Mesenchymal stem cell (in vitro differentiated cells and primary cell): ENCODE results near the gene AKAP7.

Experiments
- DNase-seq: peaks from one replicate; pipeline ENCODE4 v3.0.0-alpha.2; 2013
- H2AFZ ChIP-seq: one replicate; pipeline ENCODE4 v1.6.1; 2013; ENCODE audit warnings: low read depth, mild to moderate bottlenecking, control low read depth, inconsistent platforms, low read length, moderate library complexity
- H2AK5ac ChIP-seq: 2 replicates; pipeline ENCODE4 v1.6.1; 2013; ENCODE audit warnings: low read length, moderate library complexity, mild to moderate bottlenecking, inconsistent platforms; ENCODE audit not compliant: severe bottlenecking
- H2BK120ac ChIP-seq: one replicate; pipeline ENCODE4 v1.6.1; 2013; ENCODE audit warnings: low read depth, mild to moderate bottlenecking, inconsistent platforms, low read length, moderate library complexity
- H2BK12ac ChIP-seq, 2 experiments: one replicate each; pipeline ENCODE4 v1.6.1; 2013; ENCODE audit warnings: inconsistent platforms in 2 of 2, low read length in 2 of 2, mild to moderate bottlenecking in 2 of 2, moderate library complexity in 2 of 2, control low read depth in 1 of 2
- H2BK15ac ChIP-seq: one replicate; pipeline ENCODE4 v1.6.1; 2013; ENCODE audit warnings: mild to moderate bottlenecking, low read depth, inconsistent platforms; ENCODE audit not compliant: poor library complexity, severe bottlenecking
- H2BK5ac ChIP-seq: 2 replicates; pipeline ENCODE4 v1.6.1; 2013; ENCODE audit warnings: low read depth, mild to moderate bottlenecking, low read length, control low read depth, inconsistent platforms; ENCODE audit not compliant: poor library complexity, severe bottlenecking
- H3K14ac ChIP-seq, 2 experiments: one replicate each; pipeline ENCODE4 v1.6.1; 2013; ENCODE audit warnings: inconsistent platforms in 2 of 2, low read length in 2 of 2, control low read depth in 1 of 2, mild to moderate bottlenecking in 1 of 2, moderate library complexity in 1 of 2
- H3K18ac ChIP-seq, 2 experiments: one replicate each; pipeline ENCODE4 v1.6.1; 2013; ENCODE audit warnings: inconsistent platforms in 2 of 2, low read length in 2 of 2, control low read depth in 1 of 2, low read depth in 1 of 2, mild to moderate bottlenecking in 1 of 2
- H3K23ac ChIP-seq, 2 experiments: one replicate each; pipeline ENCODE4 v1.6.1; 2013; ENCODE audit warnings: inconsistent platforms in 2 of 2, low read length in 2 of 2, mild to moderate bottlenecking in 2 of 2, moderate library complexity in 2 of 2, control low read depth in 1 of 2
- H3K27ac ChIP-seq: 2 replicates; pipeline ENCODE4 v1.5.1; 2013; ENCODE audit warnings: mild to moderate bottlenecking, moderate library complexity, low read length, control low read depth, inconsistent platforms; ENCODE audit not compliant: poor library complexity, severe bottlenecking
- H3K27me3 ChIP-seq, 2 experiments: 2 replicates each; pipeline versions ENCODE4 v1.6.1 to v1.7.0; 2013; ENCODE audit warnings: low read length in 2 of 2, mild to moderate bottlenecking in 2 of 2, moderate library complexity in 2 of 2, control low read depth in 1 of 2, inconsistent platforms in 1 of 2; ENCODE audit not compliant: control insufficient read depth in 1 of 2, insufficient read depth in 1 of 2
- H3K36me3 ChIP-seq, 2 experiments: 2 replicates each; pipeline versions ENCODE4 v1.6.1 to v1.7.0; 2013; ENCODE audit warnings: low read length in 2 of 2, control low read depth in 1 of 2, inconsistent platforms in 1 of 2, low read depth in 1 of 2, mild to moderate bottlenecking in 1 of 2; ENCODE audit not compliant: insufficient read depth in 2 of 2, control insufficient read depth in 1 of 2
- H3K4ac ChIP-seq, 2 experiments: one replicate each; pipeline ENCODE4 v1.6.1; 2013; ENCODE audit warnings: inconsistent platforms in 2 of 2, low read length in 2 of 2, mild to moderate bottlenecking in 2 of 2, moderate library complexity in 2 of 2, control low read depth in 1 of 2, low read depth in 1 of 2
- H3K4me1 ChIP-seq: 2 replicates; pipeline ENCODE4 v1.6.1; 2013; ENCODE audit warnings: low read depth, low read length, control low read depth; ENCODE audit not compliant: control insufficient read depth, insufficient read depth
- H3K4me2 ChIP-seq: 2 replicates; pipeline ENCODE4 v1.6.1; 2013; ENCODE audit warnings: low read length, mild to moderate bottlenecking, inconsistent platforms; ENCODE audit not compliant: poor library complexity, severe bottlenecking
- H3K4me3 ChIP-seq, 2 experiments: 2 replicates each; pipeline versions ENCODE4 v1.5.1 to v1.7.0; 2013; ENCODE audit warnings: low read length in 2 of 2, mild to moderate bottlenecking in 2 of 2, control low read depth in 1 of 2, low read depth in 1 of 2; ENCODE audit not compliant: insufficient read depth in 1 of 2
- H3K79me1 ChIP-seq: replicated peaks from 2 replicates; pipeline ENCODE4 v1.6.1; 2013; ENCODE audit warnings: mild to moderate bottlenecking, control low read depth, low read length, inconsistent platforms; ENCODE audit not compliant: poor library complexity, severe bottlenecking
- H3K9ac ChIP-seq: 2 replicates; pipeline ENCODE4 v1.7.0; 2013; ENCODE audit warnings: mild to moderate bottlenecking, low read length, moderate library complexity
- H3K9me3 ChIP-seq: 2 replicates; pipeline ENCODE4 v1.7.0; 2013; ENCODE audit warnings: mild to moderate bottlenecking, low read length; ENCODE audit not compliant: control insufficient read depth
- H4K8ac ChIP-seq: one replicate; pipeline ENCODE4 v1.6.1; 2013; ENCODE audit warnings: inconsistent platforms, mild to moderate bottlenecking, low read length, moderate library complexity
- H4K91ac ChIP-seq: one replicate; pipeline ENCODE4 v1.6.1; 2013; ENCODE audit warnings: mild to moderate bottlenecking, low read length, inconsistent platforms
- WGBS: methylation state at CpG from one replicate; pipeline ENCODE4 v1.1.7; 2013; ENCODE audit warnings: mixed read lengths; 5-methylcytosine and 5-hydroxymethylcytosine counted together

The AKAP7 gene

GRCh38 chr6:131183427-131184095 is 48.3 kb downstream of the AKAP7 start:
- H4K91ac ChIP-seq = peak overlapping the region; percentile 11
- no peaks in the 10 kb centered on the region for H3K9me3 ChIP-seq
- H3K4ac ChIP-seq = no peak overlapping the region
- no peak overlapping the region for H3K27ac ChIP-seq
- no peak overlapping the region for H2BK15ac ChIP-seq
- no peak overlapping the region for H3K23ac ChIP-seq
- peaks cover 3% of the 10 kb centered on the region for H3K4me1 ChIP-seq
- H3K18ac ChIP-seq = peak overlapping the region in 1 of 2 experiments; percentile 27
- no peak overlapping the region for H2AK5ac ChIP-seq
- no peak for DNase-seq
- H2AFZ ChIP-seq = no peak overlapping the region
- H4K8ac ChIP-seq = no peak overlapping the region
- no peaks in the 10 kb centered on the region for H3K79me1 ChIP-seq
- no peak overlapping the region for H2BK5ac ChIP-seq
- no peak overlapping the region for H3K4me3 ChIP-seq
- H3K27me3 ChIP-seq = no peaks in the 10 kb centered on the region
- 94% methylated on average over 5 of the region's 5 CpGs for WGBS
- H3K4me2 ChIP-seq = no peak overlapping the region
- H2BK120ac ChIP-seq = no peak overlapping the region
- no peak overlapping the region for H3K9ac ChIP-seq
- peaks cover 4 to 7% of the 10 kb centered on the region in 2 experiments for H3K36me3 ChIP-seq
- H3K14ac ChIP-seq = no peak overlapping the region
- H2BK12ac ChIP-seq = no peak overlapping the region

- Histone ChIP-seq H3K4me3 (no peak overlapping the region), H2BK12ac (no peak overlapping the region), H3K14ac (no peak overlapping the region), H3K4ac (no peak overlapping the region), H3K23ac (no peak overlapping the region), H3K36me3 (peaks cover 0 to 5% of the 10 kb centered on the region in 2 experiments), H2AK5ac (no peak overlapping the region), H3K9me3 (peaks cover 20% of the 10 kb centered on the region), H3K9ac (no peak overlapping the region), H3K79me1 (no peaks in the 10 kb centered on the region), H3K4me2 (no peak overlapping the region), H2AFZ (no peak overlapping the region), H4K91ac (no peak overlapping the region), H4K8ac (no peak overlapping the region), H2BK120ac (no peak overlapping the region), H3K18ac (no peak overlapping the region), H2BK5ac (no peak overlapping the region), H3K27ac (no peak overlapping the region), H2BK15ac (no peak overlapping the region), H3K27me3 (no peaks in the 10 kb centered on the region), H3K4me1 (no peaks in the 10 kb centered on the region)
- DNase-seq = no peak
- WGBS = 87% methylated on average over 3 of the region's 3 CpGs
Measured at GRCh38 chr6:131191590-131191989, 56.3 kb downstream of the AKAP7 start.

DNA sequence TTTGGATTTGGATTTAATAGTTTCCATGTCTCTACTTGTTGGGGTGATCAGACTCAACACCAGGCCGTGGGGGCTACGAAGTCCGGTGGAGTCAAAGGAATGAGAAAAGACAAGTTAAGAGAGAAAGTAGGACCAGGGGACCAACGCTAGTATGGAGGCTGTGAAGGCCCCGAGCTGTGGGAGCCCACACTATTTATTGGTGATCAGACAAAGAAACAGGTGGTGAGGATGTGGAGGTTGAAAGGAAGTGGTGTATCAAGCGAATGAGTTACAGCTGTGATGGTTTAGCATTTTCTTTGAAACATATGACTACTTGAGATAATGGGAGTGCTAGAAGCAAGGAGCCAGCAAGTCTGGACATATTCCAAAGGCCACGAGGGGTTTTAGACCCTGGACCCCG is 62.4 kb downstream of the AKAP7 start:
- no peak overlapping the region for H4K91ac ChIP-seq
- no peaks in the 10 kb centered on the region for H3K4me1 ChIP-seq
- no peak overlapping the region for H3K27ac ChIP-seq
- no peak overlapping the region for H3K9ac ChIP-seq
- H2BK120ac ChIP-seq = no peak overlapping the region
- H3K14ac ChIP-seq = no peak overlapping the region
- no peak overlapping the region for H2AK5ac ChIP-seq
- DNase-seq = no peak
- H3K9me3 ChIP-seq = peaks cover 12% of the 10 kb centered on the region
- H3K79me1 ChIP-seq = no peaks in the 10 kb centered on the region
- H3K4me2 ChIP-seq = no peak overlapping the region
- H3K18ac ChIP-seq = no peak overlapping the region
- no peak overlapping the region for H3K4ac ChIP-seq
- H3K27me3 ChIP-seq = no peaks in the 10 kb centered on the region
- no peak overlapping the region for H3K23ac ChIP-seq
- WGBS = 91% methylated on average over 8 of the region's 8 CpGs
- no peak overlapping the region for H2BK5ac ChIP-seq
- no peak overlapping the region for H2BK15ac ChIP-seq
- no peak overlapping the region for H4K8ac ChIP-seq
- H3K36me3 ChIP-seq = peaks cover 0 to 4% of the 10 kb centered on the region in 2 experiments
- no peak overlapping the region for H2BK12ac ChIP-seq
- no peak overlapping the region for H3K4me3 ChIP-seq
- no peak overlapping the region for H2AFZ ChIP-seq

GRCh38 chr6:131199568-131200272 is 64.5 kb downstream of the AKAP7 start:
- H3K79me1 ChIP-seq = peaks cover 2% of the 10 kb centered on the region
- H3K4ac ChIP-seq = no peak overlapping the region
- no peak overlapping the region for H2BK120ac ChIP-seq
- H3K4me2 ChIP-seq = no peak overlapping the region
- H3K18ac ChIP-seq = no peak overlapping the region
- WGBS = 74% methylated on average over 10 of the region's 10 CpGs
- no peak overlapping the region for H3K27ac ChIP-seq
- no peaks in the 10 kb centered on the region for H3K9me3 ChIP-seq
- no peak overlapping the region for H4K8ac ChIP-seq
- no peak overlapping the region for H4K91ac ChIP-seq
- H3K4me3 ChIP-seq = no peak overlapping the region
- no peaks in the 10 kb centered on the region for H3K27me3 ChIP-seq
- no peak overlapping the region for H3K14ac ChIP-seq
- H2AFZ ChIP-seq = no peak overlapping the region
- H3K36me3 ChIP-seq = peaks cover 0 to 4% of the 10 kb centered on the region in 2 experiments
- H2AK5ac ChIP-seq = no peak overlapping the region
- DNase-seq = peak; percentile 59
- H2BK5ac ChIP-seq = no peak overlapping the region
- H3K4me1 ChIP-seq = no peaks in the 10 kb centered on the region
- H2BK12ac ChIP-seq = no peak overlapping the region
- H2BK15ac ChIP-seq = no peak overlapping the region
- H3K23ac ChIP-seq = no peak overlapping the region
- no peak overlapping the region for H3K9ac ChIP-seq
